ENCODE results near the gene FAM53B. TPM values are rescaled to one million over a fixed set of nuclear protein-coding genes. Genes with fewer than 3 reads are reported as not detected.
"Not testable (repeated sequence)": the region's sequence is repeated elsewhere in the genome, so short reads cannot be mapped to it uniquely, and the experiment has no call there.

Gene FAM53B
- polyA plus RNA-seq, 1 experiment, result 3.9 TPM

- POLR2A ChIA-PET, result no interaction called here
Measured at GRCh38 chr10:124590216-124591122, 153.7 kb downstream of the FAM53B start.

GRCh38 chr10:124589491-124590041 lies 154.6 kb downstream of the FAM53B start:
- ChIA-PET CTCF (no interaction called here), POLR2A (no interaction called here)
- DNase-seq (ENCODE audit: low read depth), result no peak
- Histone ChIP-seq H3K36me3 (ENCODE audit: control insufficient read depth, insufficient read depth, low read length) (no peaks in the 10 kb centered on the region), H3K27me3 (ENCODE audit: control insufficient read depth, insufficient read depth, low read length) (peaks cover 2% of the 10 kb centered on the region; the same call in 1 of the 2 replicates), H3K4me3 (ENCODE audit: low read depth, low read length) (no peak overlapping the region)
- TF ChIP-seq, protein P1, sequence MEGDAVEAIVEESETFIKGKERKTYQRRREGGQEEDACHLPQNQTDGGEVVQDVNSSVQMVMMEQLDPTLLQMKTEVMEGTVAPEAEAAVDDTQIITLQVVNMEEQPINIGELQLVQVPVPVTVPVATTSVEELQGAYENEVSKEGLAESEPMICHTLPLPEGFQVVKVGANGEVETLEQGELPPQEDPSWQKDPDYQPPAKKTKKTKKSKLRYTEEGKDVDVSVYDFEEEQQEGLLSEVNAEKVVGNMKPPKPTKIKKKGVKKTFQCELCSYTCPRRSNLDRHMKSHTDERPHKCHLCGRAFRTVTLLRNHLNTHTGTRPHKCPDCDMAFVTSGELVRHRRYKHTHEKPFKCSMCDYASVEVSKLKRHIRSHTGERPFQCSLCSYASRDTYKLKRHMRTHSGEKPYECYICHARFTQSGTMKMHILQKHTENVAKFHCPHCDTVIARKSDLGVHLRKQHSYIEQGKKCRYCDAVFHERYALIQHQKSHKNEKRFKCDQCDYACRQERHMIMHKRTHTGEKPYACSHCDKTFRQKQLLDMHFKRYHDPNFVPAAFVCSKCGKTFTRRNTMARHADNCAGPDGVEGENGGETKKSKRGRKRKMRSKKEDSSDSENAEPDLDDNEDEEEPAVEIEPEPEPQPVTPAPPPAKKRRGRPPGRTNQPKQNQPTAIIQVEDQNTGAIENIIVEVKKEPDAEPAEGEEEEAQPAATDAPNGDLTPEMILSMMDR (IDR thresholded peaks at IDR 0.05; ENCODE audit: insufficient read depth, low read depth, low read length), result no peak

More at GRCh38 chr10:124590216-124591122, 153.7 kb downstream of the FAM53B start:
- TF ChIP-seq, protein P1 (IDR thresholded peaks at IDR 0.05; ENCODE audit: insufficient read depth, low read depth, low read length), result no peak
- DNase-seq (ENCODE audit: low read depth), result no peak
- H3K4me3 ChIP-seq (ENCODE audit: low read depth, low read length), result no peak overlapping the region
- CTCF ChIA-PET, result no interaction called here
- H3K36me3 ChIP-seq (ENCODE audit: control insufficient read depth, insufficient read depth, low read length), result no peaks in the 10 kb centered on the region
- peaks cover 2% of the 10 kb centered on the region; the same call in 1 of the 2 replicates for H3K27me3 ChIP-seq (ENCODE audit: control insufficient read depth, insufficient read depth, low read length)

DNA sequence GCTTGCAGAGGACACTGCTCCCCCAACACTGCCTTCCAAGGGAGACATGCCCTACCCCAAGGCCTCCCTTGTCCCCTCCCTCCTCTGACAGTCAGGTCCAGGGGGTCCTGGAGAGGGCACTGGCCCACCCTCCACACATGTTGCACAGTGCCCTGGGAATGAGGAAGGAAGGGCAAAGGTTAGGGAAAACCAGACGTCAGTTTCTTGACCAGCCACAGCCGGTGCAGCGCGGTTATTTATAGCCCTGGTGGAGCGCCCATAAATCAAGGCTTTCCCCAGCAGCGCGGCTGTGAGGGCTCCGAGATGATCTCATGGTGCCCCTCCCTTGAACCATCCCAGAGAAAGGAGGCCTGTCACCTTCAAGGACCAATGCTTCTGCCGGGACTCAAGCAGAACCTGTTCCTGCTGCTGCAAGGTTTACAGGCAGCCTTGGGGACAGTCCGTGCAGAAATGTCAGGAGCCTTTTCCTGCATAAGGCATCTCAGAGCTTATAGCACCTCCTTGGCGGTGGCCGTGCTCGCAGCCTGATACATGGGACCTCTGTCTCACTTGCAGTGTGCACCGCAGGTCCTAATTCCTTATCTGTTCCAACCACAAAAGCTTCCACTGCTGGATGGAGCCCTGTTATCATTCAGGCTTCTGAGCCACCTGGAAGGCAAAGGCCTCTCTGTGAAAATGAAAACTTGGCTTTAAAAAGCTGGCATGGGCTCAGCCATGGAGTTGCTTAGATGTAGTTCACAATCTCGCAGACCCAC lies 155.3 kb downstream of the FAM53B start:
- TF ChIP-seq, protein P1 (IDR thresholded peaks at IDR 0.05; ENCODE audit: insufficient read depth, low read depth, low read length), result no peak
- DNase-seq (ENCODE audit: low read depth), result no peak
- Histone ChIP-seq H3K27me3 (ENCODE audit: control insufficient read depth, insufficient read depth, low read length) (peaks cover 2% of the 10 kb centered on the region; the same call in 1 of the 2 replicates), H3K4me3 (ENCODE audit: low read depth, low read length) (no peak overlapping the region), H3K36me3 (ENCODE audit: control insufficient read depth, insufficient read depth, low read length) (no peaks in the 10 kb centered on the region)
- ChIA-PET POLR2A (interaction anchor here (0.6 kb wide), 1 partner anchor 1112 kb away, joined by 5 read pairs; no protein-coding TSS in a partner anchor), CTCF (no interaction called here)

DNA sequence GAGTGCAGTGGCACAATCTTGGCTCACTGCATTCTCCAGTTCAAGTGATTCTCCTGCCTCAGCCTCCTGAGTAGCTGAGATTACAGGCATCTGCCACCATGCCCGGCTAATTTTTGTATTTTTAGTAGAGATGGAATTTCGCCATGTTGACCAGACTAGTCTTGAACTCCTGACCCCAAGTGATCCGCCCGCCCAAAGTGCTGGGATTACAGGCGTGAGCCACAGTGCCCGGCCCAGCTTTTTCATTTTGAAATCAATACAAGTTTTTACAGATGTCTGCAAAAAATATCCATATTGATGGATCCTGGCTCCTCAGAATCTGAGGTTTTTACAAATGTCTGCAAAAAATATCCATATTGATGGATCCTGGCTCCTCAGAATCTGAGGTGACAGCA lies 155.8 kb downstream of the FAM53B start:
- H3K4me3 ChIP-seq (ENCODE audit: low read depth, low read length); DNase-seq (ENCODE audit: low read depth); H3K36me3 ChIP-seq (ENCODE audit: control insufficient read depth, insufficient read depth, low read length); H3K27me3 ChIP-seq (ENCODE audit: control insufficient read depth, insufficient read depth, low read length): not testable (repeated sequence)
- CTCF ChIA-PET, result interaction anchor here (0.6 kb wide), 1 partner anchor 69 kb away, joined by 4 read pairs; no protein-coding TSS in a partner anchor
- POLR2A ChIA-PET, result interaction anchor here (0.6 kb wide), 1 partner anchor 1112 kb away, joined by 5 read pairs; no protein-coding TSS in a partner anchor

DNA sequence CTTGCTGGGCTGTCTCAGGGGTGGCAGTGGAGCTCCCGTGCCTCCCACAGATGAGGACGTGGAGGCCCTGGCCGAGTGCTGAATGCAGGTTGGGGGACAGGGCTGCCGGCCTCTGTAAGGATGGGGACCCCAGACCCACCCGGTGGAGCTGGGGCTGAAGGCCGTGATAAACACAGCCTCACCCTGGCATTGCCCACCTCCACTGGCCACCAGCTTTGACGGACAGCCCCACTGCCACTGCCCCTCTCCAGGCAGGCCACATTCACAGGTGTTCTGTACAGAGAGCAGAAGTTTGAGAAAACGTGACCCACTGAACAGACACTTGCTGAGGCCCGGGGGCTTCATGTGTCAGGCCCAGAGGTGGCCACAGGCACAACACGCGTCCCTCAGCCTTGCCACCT lies 156.4 kb downstream of the FAM53B start:
- no peak for DNase-seq (ENCODE audit: low read depth)
- Histone ChIP-seq H3K36me3 (ENCODE audit: control insufficient read depth, insufficient read depth, low read length) (no peaks in the 10 kb centered on the region), H3K4me3 (ENCODE audit: low read depth, low read length) (no peak overlapping the region), H3K27me3 (ENCODE audit: control insufficient read depth, insufficient read depth, low read length) (peaks cover 2% of the 10 kb centered on the region; the same call in 1 of the 2 replicates)
- CTCF ChIA-PET, result interaction anchor here (0.6 kb wide), 1 partner anchor 70 kb away, joined by 4 read pairs; no protein-coding TSS in a partner anchor
- POLR2A ChIA-PET, result no interaction called here
- TF ChIP-seq, protein P1 (IDR thresholded peaks at IDR 0.05; ENCODE audit: insufficient read depth, low read depth, low read length), result no peak

Data from BJ (cell line).